ENCODE results near the gene FNDC8. TPM values are rescaled to one million over a fixed set of nuclear protein-coding genes. Genes with fewer than 3 reads are reported as not detected.

FNDC8 gene
- total RNA-seq, 4 donors from 2014 or later: not detected

DNA sequence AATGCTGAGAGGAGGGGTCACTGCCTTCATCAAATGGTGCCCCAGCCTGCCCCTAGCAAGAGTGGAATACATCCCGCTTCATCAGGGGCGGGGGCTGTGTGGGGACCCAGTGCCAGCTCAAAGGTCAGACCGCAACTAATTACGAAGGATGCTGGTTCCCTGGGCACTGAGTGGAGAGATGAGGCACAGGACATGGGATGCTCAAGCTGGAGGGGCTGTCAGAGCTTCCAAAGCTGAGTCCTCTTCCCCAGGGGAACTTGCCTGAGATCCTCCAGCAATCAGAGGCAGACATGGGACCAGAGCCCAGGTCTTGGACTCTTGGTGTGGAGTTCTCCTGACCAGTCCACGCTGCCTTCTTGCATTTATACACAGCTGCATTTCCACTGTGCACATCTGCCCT, 45.1 kb downstream of the FNDC8 start:
- Histone ChIP-seq H3K4me1 (no peaks in the 10 kb centered on the region), H3K27me3 (peaks cover 0 to 7% of the 10 kb centered on the region in 2 donors), H3K9me3 (no peaks in the 10 kb centered on the region), H3K36me3 (no peaks in the 10 kb centered on the region), H3K4me3 (no peak overlapping the region), H3K27ac (no peak overlapping the region)
- WGBS, 2 donors: 66 to 83% methylated on average over 4 to 5 of the region's 5 CpGs
- no peak for DNase-seq (ENCODE audit: low spot score in 2 of 2)
- TF ChIP-seq POLR2A (IDR thresholded peaks at IDR 0.05) (no peak), EP300 (IDR thresholded peaks at IDR 0.05) (no peak)
- TF ChIP-seq, protein P1, sequence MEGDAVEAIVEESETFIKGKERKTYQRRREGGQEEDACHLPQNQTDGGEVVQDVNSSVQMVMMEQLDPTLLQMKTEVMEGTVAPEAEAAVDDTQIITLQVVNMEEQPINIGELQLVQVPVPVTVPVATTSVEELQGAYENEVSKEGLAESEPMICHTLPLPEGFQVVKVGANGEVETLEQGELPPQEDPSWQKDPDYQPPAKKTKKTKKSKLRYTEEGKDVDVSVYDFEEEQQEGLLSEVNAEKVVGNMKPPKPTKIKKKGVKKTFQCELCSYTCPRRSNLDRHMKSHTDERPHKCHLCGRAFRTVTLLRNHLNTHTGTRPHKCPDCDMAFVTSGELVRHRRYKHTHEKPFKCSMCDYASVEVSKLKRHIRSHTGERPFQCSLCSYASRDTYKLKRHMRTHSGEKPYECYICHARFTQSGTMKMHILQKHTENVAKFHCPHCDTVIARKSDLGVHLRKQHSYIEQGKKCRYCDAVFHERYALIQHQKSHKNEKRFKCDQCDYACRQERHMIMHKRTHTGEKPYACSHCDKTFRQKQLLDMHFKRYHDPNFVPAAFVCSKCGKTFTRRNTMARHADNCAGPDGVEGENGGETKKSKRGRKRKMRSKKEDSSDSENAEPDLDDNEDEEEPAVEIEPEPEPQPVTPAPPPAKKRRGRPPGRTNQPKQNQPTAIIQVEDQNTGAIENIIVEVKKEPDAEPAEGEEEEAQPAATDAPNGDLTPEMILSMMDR (IDR thresholded peaks at IDR 0.05): no peak

GRCh38 chr17:35167046-35167445, 45.6 kb downstream of the FNDC8 start:
- no peak overlapping the region for H3K27ac ChIP-seq
- no peaks in the 10 kb centered on the region for H3K36me3 ChIP-seq
- no peak for TF ChIP-seq EP300 (IDR thresholded peaks at IDR 0.05)
- TF ChIP-seq, protein P1 (IDR thresholded peaks at IDR 0.05): no peak
- TF ChIP-seq POLR2A (IDR thresholded peaks at IDR 0.05): no peak
- 44 to 67% methylated on average over 1 to 3 of the region's 3 CpGs for WGBS, 2 donors
- H3K9me3 ChIP-seq: no peaks in the 10 kb centered on the region
- peaks cover 0 to 4% of the 10 kb centered on the region in 2 donors for H3K27me3 ChIP-seq
- DNase-seq (ENCODE audit: low spot score in 2 of 2): no peak
- H3K4me3 ChIP-seq: no peak overlapping the region
- H3K4me1 ChIP-seq: no peaks in the 10 kb centered on the region

DNA sequence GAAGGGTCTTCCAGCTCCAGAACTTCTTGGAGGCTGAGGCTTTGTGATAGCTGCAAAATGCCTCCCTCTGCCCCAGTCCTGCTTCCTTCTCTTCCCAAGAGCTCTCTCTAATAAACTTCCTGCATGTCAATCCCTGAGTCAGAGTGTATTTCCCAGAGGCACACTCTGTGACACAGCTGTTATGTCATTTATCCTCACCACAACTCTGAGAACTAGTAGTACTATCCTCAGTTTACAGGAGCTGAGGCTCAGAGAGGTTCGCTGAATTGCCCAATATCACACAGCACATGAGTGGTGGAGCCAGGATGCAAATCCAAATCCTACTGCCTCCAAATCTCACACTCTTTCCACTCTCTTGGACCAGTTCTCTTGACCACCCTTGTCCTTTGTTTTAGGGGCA, 46.3 kb downstream of the FNDC8 start:
- no peaks in the 10 kb centered on the region for H3K9me3 ChIP-seq
- no peak overlapping the region for H3K4me3 ChIP-seq
- 67 to 82% methylated on average over 1 of the region's 1 CpG for WGBS, 2 donors
- H3K36me3 ChIP-seq: no peaks in the 10 kb centered on the region
- no peaks in the 10 kb centered on the region for H3K27me3 ChIP-seq
- H3K4me1 ChIP-seq: no peaks in the 10 kb centered on the region
- no peak for DNase-seq (ENCODE audit: low spot score in 2 of 2)
- H3K27ac ChIP-seq: no peak overlapping the region
- no peak for TF ChIP-seq EP300 (IDR thresholded peaks at IDR 0.05)
- no peak for TF ChIP-seq POLR2A (IDR thresholded peaks at IDR 0.05)
- TF ChIP-seq, protein P1 (IDR thresholded peaks at IDR 0.05): no peak

GRCh38 chr17:35169835-35170363, 48.5 kb downstream of the FNDC8 start:
- TF ChIP-seq, protein P1 (IDR thresholded peaks at IDR 0.05): no peak
- TF ChIP-seq EP300 (IDR thresholded peaks at IDR 0.05): no peak
- no peak for TF ChIP-seq POLR2A (IDR thresholded peaks at IDR 0.05)
- H3K27me3 ChIP-seq: no peaks in the 10 kb centered on the region
- H3K4me3 ChIP-seq: no peak overlapping the region
- H3K9me3 ChIP-seq: no peaks in the 10 kb centered on the region
- WGBS, 2 donors: 81 to 83% methylated on average over 16 to 17 of the region's 17 CpGs
- H3K36me3 ChIP-seq: no peaks in the 10 kb centered on the region
- H3K4me1 ChIP-seq: no peaks in the 10 kb centered on the region
- no peak for DNase-seq (ENCODE audit: low spot score in 2 of 2)
- no peak overlapping the region for H3K27ac ChIP-seq

DNA sequence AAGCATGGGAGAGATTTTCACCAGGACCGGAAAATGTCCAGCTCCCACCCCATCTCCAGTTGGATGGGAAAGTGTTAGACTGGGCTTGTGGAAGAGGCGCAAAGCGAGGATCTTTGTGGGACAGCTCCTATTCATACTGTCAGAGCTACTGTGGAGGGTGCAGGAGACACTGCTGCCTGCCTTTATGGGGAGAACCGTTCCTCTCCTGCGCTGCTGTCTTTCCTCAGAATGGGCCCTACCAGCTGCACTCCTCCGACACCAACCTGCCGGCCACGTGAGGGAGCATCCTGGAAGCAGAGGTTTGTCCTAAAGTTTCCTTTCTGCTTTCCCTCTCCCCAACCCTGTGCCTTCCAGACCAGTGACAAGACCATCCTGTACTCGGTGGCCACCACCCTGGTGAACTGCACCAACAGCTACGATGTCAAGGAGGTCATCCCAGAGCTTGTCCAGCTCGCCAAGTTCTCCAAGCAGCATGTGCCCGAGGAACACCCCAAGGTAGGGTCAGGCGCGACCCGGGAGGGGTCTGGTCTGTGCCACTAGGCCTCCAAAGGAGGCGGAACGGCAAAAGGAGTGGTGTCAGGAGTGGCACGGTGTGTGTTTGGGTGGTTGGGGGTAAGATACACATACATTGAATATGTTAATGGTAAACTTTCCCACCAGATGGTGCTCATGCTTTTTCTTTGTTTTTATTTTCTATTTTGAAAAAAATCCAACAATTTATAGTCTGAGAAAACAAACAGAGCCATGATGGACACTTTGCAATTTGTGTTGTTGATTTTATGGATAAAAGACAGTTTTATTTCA, 49.8 kb downstream of the FNDC8 start:
- Histone ChIP-seq H3K27ac (no peak overlapping the region), H3K27me3 (no peaks in the 10 kb centered on the region), H3K4me3 (no peak overlapping the region), H3K9me3 (no peaks in the 10 kb centered on the region), H3K4me1 (no peaks in the 10 kb centered on the region), H3K36me3 (no peaks in the 10 kb centered on the region)
- WGBS, 2 donors: 76 to 79% methylated on average over 18 of the region's 18 CpGs
- DNase-seq (ENCODE audit: low spot score in 2 of 2): no peak
- TF ChIP-seq, protein P1 (IDR thresholded peaks at IDR 0.05): peak in 4 of 5 experiments; percentile 14 to 60 (median 32)
- TF ChIP-seq EP300 (IDR thresholded peaks at IDR 0.05): no peak

Data from tibial nerve (tissue), 4 donors.